ENCODE measurements around the gene FABP3.

Gene FABP3

DNA sequence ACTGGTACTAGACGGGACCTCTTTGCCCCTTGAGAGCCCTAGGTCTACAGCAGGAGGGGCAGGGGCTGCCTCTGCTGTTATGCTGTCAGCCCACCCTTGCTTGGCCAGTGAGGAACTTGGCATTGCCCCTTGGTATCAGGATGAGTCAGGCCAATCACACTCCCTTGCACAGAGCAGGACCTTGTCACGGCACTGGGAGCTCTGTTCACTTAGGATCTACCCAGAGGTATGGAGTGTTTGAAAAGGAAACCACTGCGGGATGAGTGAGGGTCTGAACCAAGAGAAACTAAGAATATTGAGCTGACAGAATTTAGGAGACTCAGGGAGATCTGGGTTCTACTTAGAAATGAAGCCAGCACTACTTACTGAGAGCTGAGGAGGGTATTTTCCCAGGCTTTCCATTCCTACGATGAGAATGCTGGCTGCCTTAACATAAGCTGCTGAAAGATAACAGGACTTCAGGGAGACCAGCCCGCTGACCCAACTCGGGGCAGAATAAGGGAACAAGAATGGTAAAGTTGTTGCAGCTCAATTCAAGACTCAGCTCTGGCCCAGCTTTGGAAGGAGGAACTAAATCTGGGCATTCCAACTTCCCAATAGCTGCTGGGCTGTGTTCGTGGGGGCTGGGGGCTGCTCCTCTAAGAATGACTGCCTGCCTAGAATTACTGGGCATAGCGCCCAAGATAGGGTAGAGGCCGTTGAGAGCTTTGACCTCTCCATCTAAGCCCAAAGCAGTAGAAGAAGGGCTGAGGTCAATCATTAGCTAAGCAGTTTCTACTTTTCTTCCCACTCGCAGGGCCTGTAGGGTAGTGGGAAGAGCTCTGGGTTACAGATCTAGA lies 1.5 kb downstream of the FABP3 start:
- no peak for DNase-seq

DNA sequence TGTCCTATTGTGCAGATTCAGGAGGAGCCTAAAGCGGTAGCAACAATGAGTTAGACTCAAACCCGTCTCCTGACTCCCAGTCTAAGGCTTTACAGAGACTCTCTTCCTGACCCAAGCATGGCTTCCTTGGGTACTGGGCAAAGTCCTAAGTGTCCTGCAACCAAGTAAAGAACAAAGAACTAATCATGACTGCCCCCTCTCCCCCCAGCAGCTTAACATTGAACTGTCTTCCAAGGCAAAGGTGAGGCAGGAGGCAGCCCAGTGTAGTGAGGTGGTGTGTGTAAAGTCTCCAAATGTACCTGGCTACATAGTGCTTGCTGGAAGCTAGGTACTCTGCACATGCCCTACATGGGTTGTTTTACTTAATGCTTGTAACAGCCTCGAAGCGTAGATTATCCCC lies 2.3 kb downstream of the FABP3 start:
- DNase-seq = no peak

DNA sequence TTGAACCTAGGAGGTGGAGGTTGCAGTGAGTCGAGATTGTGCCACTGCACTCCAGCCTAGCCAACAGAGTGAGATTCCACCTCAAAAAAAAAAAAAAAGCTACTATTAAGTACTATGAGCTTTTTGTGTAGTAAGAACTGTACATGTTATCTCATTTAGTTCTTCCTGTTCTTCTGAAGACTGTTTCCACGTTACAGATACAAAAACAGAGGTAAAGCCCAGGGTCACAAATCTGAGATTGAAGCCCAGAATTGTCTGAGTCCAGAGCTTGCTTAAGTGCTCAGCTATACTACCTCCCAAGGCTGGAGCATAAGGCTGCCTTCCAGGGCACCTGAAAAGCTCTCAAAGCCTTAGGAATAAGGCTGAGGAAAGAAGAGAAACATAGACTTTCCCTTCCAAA lies 2.9 kb downstream of the FABP3 start:
- DNase-seq = no peak

DNA sequence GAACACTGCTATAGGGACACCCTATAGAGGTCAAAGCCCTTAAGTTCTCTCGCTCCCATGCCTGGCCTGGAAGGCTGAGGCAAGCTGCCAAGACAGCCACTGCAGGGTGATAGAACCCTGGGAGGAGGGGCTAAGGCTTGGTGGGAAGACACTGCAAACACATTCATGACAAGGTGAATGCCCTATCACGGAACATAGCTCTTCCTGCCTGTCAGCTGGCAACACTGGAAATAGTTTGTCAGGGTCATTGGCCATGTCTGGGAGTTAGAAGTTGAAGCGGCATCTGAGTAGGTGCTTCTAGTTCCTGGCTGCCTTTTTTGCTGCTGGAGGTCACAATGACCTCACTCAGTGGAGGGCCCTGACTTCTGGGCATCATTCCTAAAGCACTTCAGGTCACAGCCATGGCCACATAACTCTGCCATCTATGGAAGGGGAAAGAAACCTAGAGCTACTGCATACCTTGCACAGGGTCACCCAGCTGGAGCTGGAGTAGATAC lies 4.2 kb downstream of the FABP3 start:
- DNase-seq = no peak

GRCh38 chr1:31366796-31367195 lies 6.1 kb downstream of the FABP3 start:
- DNase-seq = peak; percentile 10 to 80

GRCh38 chr1:31364561-31365250 lies 8.2 kb downstream of the FABP3 start:
- no peak for DNase-seq

- no peak for DNase-seq
These were observed 10.8 kb downstream of the FABP3 start for GRCh38 chr1:31362032-31362431.

- DNase-seq = no peak
These were observed 11.3 kb downstream of the FABP3 start for GRCh38 chr1:31361607-31362006.

- DNase-seq = no peak
These were observed 16.4 kb downstream of the FABP3 start for GRCh38 chr1:31356427-31356826.

GRCh38 chr1:31354283-31354682 lies 18.6 kb downstream of the FABP3 start:
- DNase-seq = no peak

GRCh38 chr1:31348449-31348848 lies 24.4 kb downstream of the FABP3 start:
- no peak for DNase-seq

DNA sequence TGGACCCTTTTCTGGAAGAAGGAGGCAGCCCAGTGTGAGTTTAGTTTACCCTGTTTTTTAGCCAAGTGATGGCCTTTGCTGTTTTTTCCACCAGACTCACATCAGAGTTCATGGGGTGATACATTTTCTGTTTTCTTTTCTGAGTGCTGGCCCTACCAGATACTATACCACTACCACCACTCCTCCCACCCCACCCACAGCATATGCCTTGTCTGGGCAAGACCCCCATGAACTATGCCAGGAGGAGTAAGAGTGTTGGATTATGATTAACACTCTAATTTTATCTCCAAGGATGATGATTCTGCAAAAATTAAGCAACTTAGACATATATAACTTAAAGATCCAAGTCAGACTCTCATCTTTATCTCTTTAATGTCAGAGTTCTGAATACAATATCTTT lies 26.1 kb downstream of the FABP3 start:
- no peak for DNase-seq

- DNase-seq = no peak
These were observed 27.2 kb downstream of the FABP3 start for GRCh38 chr1:31345635-31346034.

- DNase-seq = no peak
These were observed 28.4 kb downstream of the FABP3 start for GRCh38 chr1:31344503-31344902.

DNA sequence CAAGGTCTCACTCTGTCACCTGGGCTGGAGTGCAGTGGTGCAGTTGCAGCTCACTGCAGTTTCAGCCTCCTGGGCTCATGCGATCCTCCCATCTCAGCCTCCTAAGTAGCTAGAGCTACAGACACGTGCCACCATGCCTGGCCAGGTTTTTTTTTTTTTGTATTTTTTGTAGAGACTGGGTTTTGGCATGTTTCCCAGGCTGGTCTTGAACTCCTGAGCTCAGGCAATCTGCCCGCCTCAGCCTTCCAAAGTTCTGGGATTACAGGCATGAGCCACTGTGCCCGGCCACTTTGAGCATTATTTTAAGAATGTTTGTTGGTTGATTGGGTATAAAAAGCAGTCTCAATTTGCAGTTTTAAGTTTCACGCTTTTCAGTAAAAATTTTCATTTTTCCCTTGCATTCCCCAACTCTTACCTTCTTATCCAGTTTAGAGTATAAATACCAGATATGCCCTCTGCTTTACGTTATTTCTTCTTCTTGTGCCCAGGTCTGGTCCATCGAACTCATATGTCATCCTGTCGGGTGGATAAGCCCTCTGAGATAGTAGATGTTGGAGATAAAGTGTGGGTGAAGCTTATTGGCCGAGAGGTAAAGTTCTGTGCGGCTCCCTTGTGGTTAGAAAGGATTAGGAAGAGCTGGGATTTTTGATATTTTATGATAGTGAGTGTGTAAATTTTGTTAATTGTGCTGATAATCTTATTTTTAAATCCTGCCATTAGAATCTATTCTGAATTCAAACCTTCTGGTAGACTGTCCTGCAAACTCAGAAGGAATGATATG lies 36.0 kb downstream of the FABP3 start:
- DNase-seq = no peak

- DNase-seq = peak; percentile 36 to 66
These were observed 37.9 kb downstream of the FABP3 start for GRCh38 chr1:31335007-31335406.

DNA sequence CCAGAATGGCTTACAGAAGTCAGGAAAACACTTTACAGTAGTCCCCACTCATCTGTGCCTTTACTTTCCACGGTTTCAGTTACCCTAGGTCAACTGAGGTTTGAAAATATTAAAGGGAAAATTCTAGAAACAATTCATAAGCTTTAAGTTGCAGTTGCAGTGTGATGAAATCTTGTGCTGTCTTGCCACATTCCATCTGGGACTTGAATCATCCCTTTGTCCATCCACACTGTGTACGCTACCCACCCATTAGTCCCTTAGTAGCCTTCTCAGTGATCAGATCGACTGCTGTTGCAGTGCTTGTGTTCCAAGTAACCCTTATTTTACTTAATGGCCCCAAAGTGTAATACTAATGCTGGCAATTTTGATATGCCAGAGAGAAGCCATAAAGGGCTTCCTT lies 45.5 kb downstream of the FABP3 start:
- DNase-seq = no peak

DNA sequence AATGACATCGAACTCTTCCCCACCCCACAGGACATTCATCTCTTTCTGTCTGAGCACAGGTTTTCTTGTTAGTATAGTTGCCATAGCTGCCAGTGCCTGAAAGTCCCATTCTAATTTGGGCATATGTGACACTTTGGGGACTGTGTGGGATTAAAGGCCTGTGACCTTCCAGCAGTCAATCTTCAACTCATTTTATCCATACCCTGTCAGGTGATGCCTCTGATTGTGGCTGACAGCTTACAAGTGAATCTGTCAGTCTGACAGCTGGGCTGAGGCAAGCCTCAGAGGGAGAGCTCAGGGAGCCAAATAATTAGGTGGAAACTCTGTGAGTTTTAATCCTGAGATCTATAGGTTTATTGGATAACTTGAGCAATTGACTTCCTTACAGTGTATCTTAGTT lies 46.4 kb downstream of the FABP3 start:
- DNase-seq = no peak

DNA sequence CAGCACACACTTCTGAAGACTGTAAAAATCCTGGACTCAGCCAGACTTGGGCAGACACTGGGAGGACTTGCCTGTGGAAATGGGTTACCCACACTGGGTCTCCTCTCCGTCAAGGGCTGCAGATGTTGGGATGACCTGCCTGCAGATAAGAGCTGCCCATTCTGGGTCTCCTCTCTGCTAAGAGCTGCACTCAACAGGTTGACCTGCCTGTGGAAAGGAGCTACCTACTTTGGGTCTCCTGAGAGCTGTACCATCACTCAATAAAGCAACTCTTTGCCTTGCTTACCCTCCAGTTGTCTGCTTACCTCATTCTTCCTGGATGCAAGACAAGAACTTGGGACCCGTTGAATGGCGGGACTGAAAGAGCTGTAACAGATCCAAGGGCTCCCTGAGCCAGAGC lies 47.9 kb downstream of the FABP3 start:
- DNase-seq = no peak

- no peak for DNase-seq
These were observed 48.8 kb downstream of the FABP3 start for GRCh38 chr1:31324093-31324492.

- no peak for DNase-seq
These were observed 54.7 kb downstream of the FABP3 start for GRCh38 chr1:31318146-31318545.

GRCh38 chr1:31315902-31316301 lies 57.0 kb downstream of the FABP3 start:
- peak; percentile 16 to 86 for DNase-seq
